HEK293 (cell line): ENCODE results near the gene PGS1.
A peak's percentile ranks its signal among the peaks of the same experiment; 100 is the strongest.

ENCODE experiments used
- IKZF3 ChIP-seq: fragments of 450-650 bp; IDR thresholded peaks from 2 replicates; pipeline ENCODE4 v1.5.0; 2018; ENCODE audit warnings: missing biosample characterization, mild to moderate bottlenecking, missing genetic modification characterization, moderate library complexity
- INSM2 ChIP-seq: fragments of 450-650 bp; formaldehyde crosslinking; IDR thresholded peaks from 2 replicates; pipeline ENCODE4 v1.5.1; 2016; ENCODE audit warnings: missing biosample characterization, missing genetic modification characterization
- SP3 ChIP-seq: fragments of 450-650 bp; formaldehyde crosslinking; IDR thresholded peaks from 2 replicates; pipeline ENCODE4 v1.5.1; 2016; ENCODE audit warnings: missing biosample characterization, missing genetic modification characterization
- ZBTB17 ChIP-seq: fragments of 450-650 bp; formaldehyde crosslinking; IDR thresholded peaks from 2 replicates; pipeline ENCODE4 v1.5.1; 2016; ENCODE audit warnings: missing biosample characterization, missing genetic modification characterization
- ZBTB44 ChIP-seq: fragments of 450-650 bp; IDR thresholded peaks from 2 replicates; pipeline ENCODE4 v1.5.1; 2018; ENCODE audit warnings: missing biosample characterization, mild to moderate bottlenecking, missing genetic modification characterization
- ZBTB7A ChIP-seq: fragments of 450-650 bp; formaldehyde crosslinking; IDR thresholded peaks from 2 replicates; pipeline ENCODE4 v1.5.1; 2016; ENCODE audit warnings: low read depth, missing biosample characterization, missing genetic modification characterization
- ZEB2 ChIP-seq: fragments of 450-650 bp; formaldehyde crosslinking; IDR thresholded peaks from 2 replicates; pipeline ENCODE4 v1.5.1; 2016; ENCODE audit warnings: missing biosample characterization, missing genetic modification characterization
- ZFP69B ChIP-seq: fragments of 450-650 bp; formaldehyde crosslinking; IDR thresholded peaks from 2 replicates; pipeline ENCODE4 v1.5.1; 2016; ENCODE audit warnings: missing biosample characterization, missing genetic modification characterization
- ZNF138 ChIP-seq: fragments of 450-650 bp; formaldehyde crosslinking; IDR thresholded peaks from 2 replicates; pipeline ENCODE4 v1.5.1; 2016; ENCODE audit warnings: missing biosample characterization, missing genetic modification characterization, borderline replicate concordance
- ZNF24 ChIP-seq: fragments of 450-650 bp; formaldehyde crosslinking; IDR thresholded peaks from 2 replicates; pipeline ENCODE4 v1.5.1; 2016; ENCODE audit warnings: missing biosample characterization, missing genetic modification characterization
- ZNF292 ChIP-seq: fragments of 450-650 bp; formaldehyde crosslinking; IDR thresholded peaks from 2 replicates; pipeline ENCODE4 v1.5.1; 2016; ENCODE audit warnings: low read depth, missing biosample characterization, missing genetic modification characterization, borderline replicate concordance
- ZNF311 ChIP-seq: fragments of 450-650 bp; formaldehyde crosslinking; IDR thresholded peaks from 2 replicates; pipeline ENCODE4 v1.5.1; 2017; ENCODE audit warnings: missing biosample characterization, missing genetic modification characterization, borderline replicate concordance
- ZNF324 ChIP-seq: fragments of 450-650 bp; formaldehyde crosslinking; IDR thresholded peaks from 2 replicates; pipeline ENCODE4 v1.5.1; 2016; ENCODE audit warnings: missing biosample characterization, missing genetic modification characterization
- ZNF362 ChIP-seq: fragments of 450-650 bp; formaldehyde crosslinking; IDR thresholded peaks from 2 replicates; pipeline ENCODE4 v1.5.1; 2016; ENCODE audit warnings: missing biosample characterization, missing genetic modification characterization
- ZNF366 ChIP-seq: fragments of 450-650 bp; formaldehyde crosslinking; conservative IDR thresholded peaks from 2 replicates; pipeline ENCODE4 v1.5.1; 2016; ENCODE audit warnings: missing biosample characterization, missing genetic modification characterization
- ZNF510 ChIP-seq: fragments of 450-650 bp; formaldehyde crosslinking; IDR thresholded peaks from 2 replicates; pipeline ENCODE4 v1.5.1; 2018; ENCODE audit warnings: mild to moderate bottlenecking, missing genetic modification characterization, missing biosample characterization; ENCODE audit not compliant: insufficient replicate concordance
- ZNF548 ChIP-seq: fragments of 450-650 bp; formaldehyde crosslinking; IDR thresholded peaks from 2 replicates; pipeline ENCODE4 v1.5.1; 2016; ENCODE audit warnings: missing biosample characterization, missing genetic modification characterization
- ZNF555 ChIP-seq: fragments of 450-650 bp; formaldehyde crosslinking; conservative IDR thresholded peaks from 2 replicates; pipeline ENCODE4 v1.5.1; 2017; ENCODE audit warnings: missing biosample characterization, mild to moderate bottlenecking, missing genetic modification characterization, inconsistent platforms
- ZNF560 ChIP-seq: fragments of 450-650 bp; formaldehyde crosslinking; IDR thresholded peaks from 2 replicates; pipeline ENCODE4 v1.5.1; 2017; ENCODE audit warnings: missing biosample characterization, missing genetic modification characterization, borderline replicate concordance
- ZNF629 ChIP-seq: fragments of 450-650 bp; formaldehyde crosslinking; IDR thresholded peaks from 2 replicates; pipeline ENCODE4 v1.5.1; 2017; ENCODE audit warnings: missing biosample characterization, missing genetic modification characterization
- ZNF677 ChIP-seq: fragments of 450-650 bp; IDR thresholded peaks from 2 replicates; pipeline ENCODE4 v1.5.0; 2018; ENCODE audit warnings: missing biosample characterization, mild to moderate bottlenecking, missing genetic modification characterization, moderate library complexity
- ZNF837 ChIP-seq: fragments of 450-650 bp; formaldehyde crosslinking; IDR thresholded peaks from 2 replicates; pipeline ENCODE4 v1.5.1; 2016; ENCODE audit warnings: missing biosample characterization, missing genetic modification characterization
- ZSCAN16 ChIP-seq: fragments of 450-650 bp; formaldehyde crosslinking; IDR thresholded peaks from 2 replicates; pipeline ENCODE4 v1.5.1; 2016; ENCODE audit warnings: missing biosample characterization, missing genetic modification characterization
- TF ChIP-seq, protein P1 (sequence below): fragments of 450-650 bp; formaldehyde crosslinking; IDR thresholded peaks from 2 replicates; pipeline ENCODE4 v1.5.1; 2016; ENCODE audit warnings: missing biosample characterization, missing genetic modification characterization
- TF ChIP-seq, protein P2 (sequence below): fragments of 450-650 bp; formaldehyde crosslinking; IDR thresholded peaks from 2 replicates; pipeline ENCODE4 v1.5.1; 2016; ENCODE audit warnings: missing biosample characterization, missing genetic modification characterization, low read depth
- TF ChIP-seq, protein P3 (sequence below): fragments of 450-650 bp; formaldehyde crosslinking; IDR thresholded peaks from 2 replicates; pipeline ENCODE4 v1.5.1; 2016; ENCODE audit warnings: missing biosample characterization, missing genetic modification characterization
- TF ChIP-seq, protein P4 (sequence below): fragments of 450-650 bp; IDR thresholded peaks from 2 replicates; pipeline ENCODE4 v1.5.1; 2018; ENCODE audit warnings: missing biosample characterization, missing genetic modification characterization

Gene PGS1

DNA sequence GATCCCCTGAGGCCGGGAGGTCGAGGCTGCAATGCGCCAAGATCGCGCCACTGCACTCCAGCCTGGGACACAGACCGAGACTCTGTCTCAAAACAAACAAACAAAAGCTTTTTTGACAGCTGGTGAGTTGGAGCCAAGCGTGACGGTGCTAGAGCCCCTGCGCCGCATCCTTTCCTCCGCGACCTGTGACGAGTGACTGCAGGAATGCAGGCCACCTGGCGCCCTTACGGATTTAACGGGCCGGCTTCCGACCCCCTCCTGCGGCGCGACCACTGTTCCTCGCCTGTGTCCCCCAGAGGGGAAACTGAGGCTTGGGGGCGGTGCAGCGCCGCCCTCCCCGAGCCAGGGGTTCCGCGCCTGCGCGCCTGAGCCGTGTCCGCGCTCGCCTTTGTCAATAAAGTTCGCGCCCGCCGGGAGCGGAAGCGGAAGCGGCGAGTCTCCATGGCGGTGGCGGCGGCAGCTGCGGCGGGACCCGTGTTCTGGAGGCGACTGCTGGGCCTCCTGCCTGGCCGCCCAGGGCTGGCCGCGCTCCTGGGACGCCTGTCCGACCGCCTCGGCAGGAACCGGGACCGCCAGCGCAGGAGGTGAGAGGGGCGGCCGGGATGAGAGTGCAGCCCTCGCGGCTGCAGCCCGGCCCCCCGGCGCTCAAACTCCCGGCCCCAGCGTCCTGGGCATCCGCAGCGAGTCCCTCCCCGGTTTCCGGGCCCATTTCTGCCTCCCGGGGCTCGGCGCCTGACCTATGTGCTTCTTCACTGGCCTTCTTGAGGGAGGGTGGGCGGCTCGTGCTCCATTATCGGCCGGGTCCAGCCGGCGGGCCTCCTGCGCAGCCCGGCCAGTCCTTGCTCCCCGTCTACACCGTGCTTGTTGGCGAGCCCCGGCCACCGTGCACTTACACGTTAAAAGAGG lies at the start of gene PGS1 (continued):
- TF ChIP-seq, protein P1, sequence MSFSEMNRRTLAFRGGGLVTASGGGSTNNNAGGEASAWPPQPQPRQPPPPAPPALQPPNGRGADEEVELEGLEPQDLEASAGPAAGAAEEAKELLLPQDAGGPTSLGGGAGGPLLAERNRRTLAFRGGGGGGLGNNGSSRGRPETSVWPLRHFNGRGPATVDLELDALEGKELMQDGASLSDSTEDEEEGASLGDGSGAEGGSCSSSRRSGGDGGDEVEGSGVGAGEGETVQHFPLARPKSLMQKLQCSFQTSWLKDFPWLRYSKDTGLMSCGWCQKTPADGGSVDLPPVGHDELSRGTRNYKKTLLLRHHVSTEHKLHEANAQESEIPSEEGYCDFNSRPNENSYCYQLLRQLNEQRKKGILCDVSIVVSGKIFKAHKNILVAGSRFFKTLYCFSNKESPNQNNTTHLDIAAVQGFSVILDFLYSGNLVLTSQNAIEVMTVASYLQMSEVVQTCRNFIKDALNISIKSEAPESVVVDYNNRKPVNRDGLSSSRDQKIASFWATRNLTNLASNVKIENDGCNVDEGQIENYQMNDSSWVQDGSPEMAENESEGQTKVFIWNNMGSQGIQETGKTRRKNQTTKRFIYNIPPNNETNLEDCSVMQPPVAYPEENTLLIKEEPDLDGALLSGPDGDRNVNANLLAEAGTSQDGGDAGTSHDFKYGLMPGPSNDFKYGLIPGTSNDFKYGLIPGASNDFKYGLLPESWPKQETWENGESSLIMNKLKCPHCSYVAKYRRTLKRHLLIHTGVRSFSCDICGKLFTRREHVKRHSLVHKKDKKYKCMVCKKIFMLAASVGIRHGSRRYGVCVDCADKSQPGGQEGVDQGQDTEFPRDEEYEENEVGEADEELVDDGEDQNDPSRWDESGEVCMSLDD = no peak
- TF ChIP-seq ZBTB17 (tag by site-specific recombination) = peak; percentile 74
- TF ChIP-seq ZNF560 = no peak
- no peak for TF ChIP-seq ZNF548
- TF ChIP-seq, protein P2, sequence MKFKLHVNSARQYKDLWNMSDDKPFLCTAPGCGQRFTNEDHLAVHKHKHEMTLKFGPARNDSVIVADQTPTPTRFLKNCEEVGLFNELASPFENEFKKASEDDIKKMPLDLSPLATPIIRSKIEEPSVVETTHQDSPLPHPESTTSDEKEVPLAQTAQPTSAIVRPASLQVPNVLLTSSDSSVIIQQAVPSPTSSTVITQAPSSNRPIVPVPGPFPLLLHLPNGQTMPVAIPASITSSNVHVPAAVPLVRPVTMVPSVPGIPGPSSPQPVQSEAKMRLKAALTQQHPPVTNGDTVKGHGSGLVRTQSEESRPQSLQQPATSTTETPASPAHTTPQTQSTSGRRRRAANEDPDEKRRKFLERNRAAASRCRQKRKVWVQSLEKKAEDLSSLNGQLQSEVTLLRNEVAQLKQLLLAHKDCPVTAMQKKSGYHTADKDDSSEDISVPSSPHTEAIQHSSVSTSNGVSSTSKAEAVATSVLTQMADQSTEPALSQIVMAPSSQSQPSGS (tag by site-specific recombination) = no peak
- no peak for TF ChIP-seq ZNF555 (tag by site-specific recombination)
- TF ChIP-seq, protein P3, sequence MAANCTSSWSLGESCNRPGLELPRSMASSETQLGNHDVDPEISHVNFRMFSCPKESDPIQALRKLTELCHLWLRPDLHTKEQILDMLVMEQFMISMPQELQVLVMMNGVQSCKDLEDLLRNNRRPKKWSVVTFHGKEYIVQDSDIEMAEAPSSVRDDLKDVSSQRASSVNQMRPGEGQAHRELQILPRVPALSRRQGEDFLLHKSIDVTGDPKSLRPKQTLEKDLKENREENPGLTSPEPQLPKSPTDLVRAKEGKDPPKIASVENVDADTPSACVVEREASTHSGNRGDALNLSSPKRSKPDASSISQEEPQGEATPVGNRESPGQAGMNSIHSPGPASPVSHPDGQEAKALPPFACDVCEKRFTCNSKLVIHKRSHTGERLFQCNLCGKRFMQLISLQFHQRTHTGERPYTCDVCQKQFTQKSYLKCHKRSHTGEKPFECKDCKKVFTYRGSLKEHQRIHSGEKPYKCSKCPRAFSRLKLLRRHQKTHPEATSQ = peak; percentile 38; the same call in 1 of the 2 replicates
- TF ChIP-seq ZBTB7A = peak; percentile 89; the same call in 1 of the 2 replicates
- TF ChIP-seq ZNF629 (tag by site-specific recombination) = peak; percentile 79
- peak; percentile 68 for TF ChIP-seq ZNF24 (tag by site-specific recombination)
- peak; percentile 94 for TF ChIP-seq INSM2 (tag by site-specific recombination)
- TF ChIP-seq ZNF510 (tag by site-specific recombination) = no peak
- peak; percentile 49 for TF ChIP-seq ZNF366 (tag by site-specific recombination)
- TF ChIP-seq ZSCAN16 (tag by site-specific recombination) = 0 out of 2 replicates have a peak, but pooled peaks have one; percentile 51
- TF ChIP-seq ZFP69B (tag by site-specific recombination) = peak; percentile 59; the same call in 1 of the 2 replicates
- no peak for TF ChIP-seq ZNF837
- TF ChIP-seq ZEB2 (tag by site-specific recombination) = peak; percentile 87; the same call in 1 of the 2 replicates
- TF ChIP-seq, protein P4, sequence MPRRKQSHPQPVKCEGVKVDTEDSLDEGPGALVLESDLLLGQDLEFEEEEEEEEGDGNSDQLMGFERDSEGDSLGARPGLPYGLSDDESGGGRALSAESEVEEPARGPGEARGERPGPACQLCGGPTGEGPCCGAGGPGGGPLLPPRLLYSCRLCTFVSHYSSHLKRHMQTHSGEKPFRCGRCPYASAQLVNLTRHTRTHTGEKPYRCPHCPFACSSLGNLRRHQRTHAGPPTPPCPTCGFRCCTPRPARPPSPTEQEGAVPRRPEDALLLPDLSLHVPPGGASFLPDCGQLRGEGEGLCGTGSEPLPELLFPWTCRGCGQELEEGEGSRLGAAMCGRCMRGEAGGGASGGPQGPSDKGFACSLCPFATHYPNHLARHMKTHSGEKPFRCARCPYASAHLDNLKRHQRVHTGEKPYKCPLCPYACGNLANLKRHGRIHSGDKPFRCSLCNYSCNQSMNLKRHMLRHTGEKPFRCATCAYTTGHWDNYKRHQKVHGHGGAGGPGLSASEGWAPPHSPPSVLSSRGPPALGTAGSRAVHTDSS (tag by site-specific recombination) = no peak
- TF ChIP-seq ZNF677 = no peak
- TF ChIP-seq IKZF3 = peak; percentile 61; the same call in 1 of the 2 replicates
- peak; percentile 82 for TF ChIP-seq ZNF324 (tag by site-specific recombination)
- TF ChIP-seq ZNF362 = 0 out of 2 replicates have a peak, but pooled peaks have one; percentile 31
- no peak for TF ChIP-seq ZNF292 (tag by site-specific recombination)
- TF ChIP-seq ZNF311 (tag by site-specific recombination) = no peak
- peak; percentile 38; the same call in 1 of the 2 replicates for TF ChIP-seq ZBTB44 (tag by site-specific recombination)
- peak; percentile 81 for TF ChIP-seq SP3
- TF ChIP-seq ZNF138 (tag by site-specific recombination) = no peak
